Measurements from ENCODE around the gene NR1D2.
A peak's percentile ranks its signal among the peaks of the same experiment; 100 is the strongest.

The NR1D2 gene

DNA sequence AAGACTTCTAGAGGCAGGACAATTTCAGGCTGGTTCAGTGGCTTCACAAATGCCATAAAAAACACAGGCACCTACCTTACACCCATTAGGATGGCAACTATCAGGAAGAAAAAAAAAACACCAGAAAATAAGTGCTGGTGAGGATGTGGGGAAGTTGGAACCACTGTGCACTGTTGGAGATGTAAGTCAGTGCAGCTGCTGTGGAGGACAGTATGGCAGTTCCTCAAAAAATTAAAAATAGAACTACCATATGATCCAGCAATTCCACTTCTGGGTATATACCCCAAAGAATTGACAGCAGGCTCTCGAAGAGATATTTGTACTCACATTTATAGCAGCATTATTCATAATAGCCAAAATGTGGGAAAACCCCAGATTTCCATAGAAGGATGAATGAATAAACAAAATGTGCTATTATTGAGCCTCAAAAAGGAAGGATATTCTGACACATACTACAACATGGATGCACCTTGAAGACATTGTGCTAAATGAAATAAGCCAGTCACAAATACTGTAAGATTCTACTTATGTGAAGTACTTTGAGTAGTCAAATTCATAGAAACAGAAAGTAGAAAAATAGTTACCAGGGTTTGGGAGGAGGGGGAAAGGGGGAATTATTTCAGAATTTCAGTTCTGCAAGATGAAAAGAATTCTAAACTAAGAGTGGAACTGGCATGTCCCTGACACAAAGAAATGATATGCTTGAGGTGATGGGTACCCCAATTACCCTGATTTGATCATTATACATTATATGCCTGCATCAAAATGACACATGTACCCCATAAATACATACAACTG, 40.9 kb downstream of the NR1D2 start:
- Histone ChIP-seq H3K27ac (ENCODE audit: low read depth, low read length, severe bottlenecking) (no peak overlapping the region), H3K4me3 (ENCODE audit: extremely low read depth, insufficient read depth, low read length, poor library complexity, severe bottlenecking) (no peak overlapping the region), H3K9me3 (ENCODE audit: control insufficient read depth, low read length) (no peaks in the 10 kb centered on the region), H3K36me3 (ENCODE audit: control insufficient read depth, insufficient read depth, low read length) (no peaks in the 10 kb centered on the region), H3K4me1 (ENCODE audit: control insufficient read depth, insufficient read depth, low read length, poor library complexity, severe bottlenecking) (peaks cover 5% of the 10 kb centered on the region)
- no CpG with 5 or more reads among the region's 1 CpG for WGBS, 2 experiments (ENCODE audit: insufficient coverage in 2 of 2)

DNA sequence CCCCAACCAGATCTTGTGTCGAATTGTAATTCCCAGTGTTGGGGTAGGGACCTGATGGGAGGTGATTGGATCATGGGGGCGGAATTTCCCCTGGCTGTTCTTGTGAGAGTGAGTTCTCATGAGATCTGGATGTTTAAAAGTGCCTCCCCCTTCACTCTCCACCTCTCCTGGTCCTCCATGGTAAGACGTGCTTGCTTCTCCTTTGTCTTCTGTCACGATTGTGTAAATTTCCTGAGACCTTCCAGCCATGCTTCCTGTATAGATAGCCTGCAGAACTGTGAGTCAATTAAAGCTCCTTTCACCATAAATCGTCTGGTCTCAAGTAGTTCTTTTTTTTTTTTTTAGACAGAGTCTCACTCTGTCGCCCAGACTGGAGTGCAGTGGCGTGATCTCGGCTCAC, 42.3 kb downstream of the NR1D2 start:
- no peaks in the 10 kb centered on the region for H3K36me3 ChIP-seq (ENCODE audit: control insufficient read depth, insufficient read depth, low read length)
- 84 to 94% methylated on average over 2 to 4 of the region's 8 CpGs for WGBS, 2 experiments (ENCODE audit: insufficient coverage in 2 of 2)
- H3K9me3 ChIP-seq (ENCODE audit: control insufficient read depth, low read length): no peaks in the 10 kb centered on the region
- H3K4me3 ChIP-seq (ENCODE audit: extremely low read depth, insufficient read depth, low read length, poor library complexity, severe bottlenecking): no peak overlapping the region
- peak overlapping the region; percentile 39 for H3K27ac ChIP-seq (ENCODE audit: low read depth, low read length, severe bottlenecking)
- H3K4me1 ChIP-seq (ENCODE audit: control insufficient read depth, insufficient read depth, low read length, poor library complexity, severe bottlenecking): peaks cover 16% of the 10 kb centered on the region

DNA sequence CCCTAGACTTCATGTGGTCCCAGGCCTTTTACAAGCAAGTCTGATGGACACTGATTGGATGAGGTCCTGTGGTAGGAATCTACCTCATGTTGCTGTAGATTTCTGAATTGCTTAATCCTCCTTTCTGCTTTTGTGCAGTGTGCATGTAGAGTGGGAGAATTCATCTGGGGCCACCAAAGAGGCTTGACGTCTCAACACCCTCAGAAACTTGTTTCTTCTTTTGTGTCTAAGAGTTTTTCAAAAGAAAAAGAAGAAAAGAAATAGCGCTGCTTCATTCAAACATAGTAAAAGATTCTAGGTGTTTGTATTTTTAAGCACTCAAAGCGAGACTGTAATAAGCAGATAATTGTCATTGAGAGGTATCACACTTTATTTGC, 46.2 kb downstream of the NR1D2 start:
- Histone ChIP-seq H3K4me3 (ENCODE audit: extremely low read depth, insufficient read depth, low read length, poor library complexity, severe bottlenecking) (no peak overlapping the region), H3K27ac (ENCODE audit: low read depth, low read length, severe bottlenecking) (peak overlapping the region; percentile 95), H3K36me3 (ENCODE audit: control insufficient read depth, insufficient read depth, low read length) (no peaks in the 10 kb centered on the region), H3K9me3 (ENCODE audit: control insufficient read depth, low read length) (no peaks in the 10 kb centered on the region), H3K4me1 (ENCODE audit: control insufficient read depth, insufficient read depth, low read length, poor library complexity, severe bottlenecking) (peaks cover 22% of the 10 kb centered on the region)
- 82% methylated on average over 2 of the region's 3 CpGs; no CpG with 5 or more reads in 1 of the 2 experiments for WGBS, 2 experiments (ENCODE audit: insufficient coverage in 2 of 2)

DNA sequence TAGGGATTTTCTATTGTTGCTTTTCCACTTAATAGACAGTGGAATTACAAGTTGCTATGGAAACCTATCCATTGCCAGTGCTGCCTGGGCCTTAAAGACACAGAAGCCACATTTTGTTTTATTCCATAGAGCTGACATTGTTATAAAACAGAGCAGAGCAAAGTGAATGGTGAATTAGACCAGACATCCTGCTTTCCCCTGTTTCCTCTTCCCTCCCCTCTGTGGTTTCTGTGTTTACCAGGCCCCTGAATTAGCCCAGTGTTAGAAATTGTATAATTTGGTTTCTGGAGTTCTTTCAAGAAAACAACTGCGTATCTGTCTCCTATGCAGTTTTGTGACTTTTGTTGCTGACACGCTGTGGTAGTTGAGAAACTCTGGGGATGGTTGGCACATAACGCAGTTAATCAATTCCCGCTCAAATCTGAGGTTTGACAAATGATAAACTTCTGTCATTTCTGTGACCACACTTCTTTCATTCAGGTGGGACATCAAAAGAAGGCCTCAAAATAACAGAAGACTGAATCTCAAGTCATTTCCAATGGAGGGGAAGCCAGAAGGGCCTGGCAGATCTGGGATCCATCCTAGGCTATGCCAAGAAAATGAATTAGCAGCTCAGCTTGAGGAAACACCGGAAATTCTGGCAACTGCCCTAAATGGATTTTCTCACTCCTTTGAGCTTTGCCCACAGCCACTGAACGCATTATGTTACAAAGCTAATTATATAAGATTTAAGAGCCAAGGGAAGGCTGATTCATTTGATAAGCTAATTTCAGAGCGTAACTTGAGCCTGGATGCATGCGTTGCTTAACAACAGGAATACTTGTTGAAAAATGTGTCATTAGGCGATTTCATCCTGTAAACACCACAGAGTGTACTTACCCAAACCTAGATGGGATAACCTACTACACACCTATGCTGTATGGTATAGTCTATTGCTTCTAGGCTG, 46.9 kb downstream of the NR1D2 start:
- peaks cover 22% of the 10 kb centered on the region for H3K4me1 ChIP-seq (ENCODE audit: control insufficient read depth, insufficient read depth, low read length, poor library complexity, severe bottlenecking)
- no peaks in the 10 kb centered on the region for H3K36me3 ChIP-seq (ENCODE audit: control insufficient read depth, insufficient read depth, low read length)
- no peak overlapping the region for H3K4me3 ChIP-seq (ENCODE audit: extremely low read depth, insufficient read depth, low read length, poor library complexity, severe bottlenecking)
- peak overlapping the region; percentile 95 for H3K27ac ChIP-seq (ENCODE audit: low read depth, low read length, severe bottlenecking)
- 93 to 94% methylated on average over 4 to 5 of the region's 9 CpGs for WGBS, 2 experiments (ENCODE audit: insufficient coverage in 2 of 2)
- no peaks in the 10 kb centered on the region for H3K9me3 ChIP-seq (ENCODE audit: control insufficient read depth, low read length)

DNA sequence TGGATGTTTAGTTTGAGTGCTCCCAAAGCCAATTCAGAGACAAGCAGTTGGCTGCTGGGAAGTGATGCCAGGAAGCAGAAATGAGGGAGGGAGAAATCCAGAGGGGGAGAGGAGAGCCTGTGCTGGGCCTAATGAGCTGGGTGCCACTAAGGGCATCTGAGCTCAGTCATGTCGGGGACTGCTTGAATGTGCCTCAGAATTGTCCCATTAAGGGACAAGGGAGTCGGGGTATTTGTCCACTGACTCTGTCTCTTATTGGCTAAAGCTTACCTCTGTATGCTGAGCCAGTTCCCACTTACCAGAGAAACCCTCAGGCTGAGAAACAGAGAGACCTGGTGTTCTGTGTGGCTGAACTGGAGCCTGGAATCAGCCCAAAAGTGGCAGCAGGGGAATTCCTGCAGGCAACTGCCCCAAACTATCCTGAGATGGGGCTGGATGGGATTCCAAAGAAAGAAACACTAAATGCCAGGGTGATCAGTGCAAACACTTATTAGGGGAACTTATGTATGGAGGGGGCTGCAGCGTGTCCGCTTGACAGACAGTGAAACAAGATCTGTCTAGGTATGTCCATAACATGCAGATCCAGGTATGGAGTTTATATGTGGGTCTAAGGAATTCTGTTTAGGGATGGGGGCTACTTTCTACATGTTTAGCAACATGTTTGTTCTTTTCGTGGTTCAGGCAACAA, 48.6 kb downstream of the NR1D2 start:
- Histone ChIP-seq H3K9me3 (ENCODE audit: control insufficient read depth, low read length) (no peaks in the 10 kb centered on the region), H3K36me3 (ENCODE audit: control insufficient read depth, insufficient read depth, low read length) (no peaks in the 10 kb centered on the region), H3K4me3 (ENCODE audit: extremely low read depth, insufficient read depth, low read length, poor library complexity, severe bottlenecking) (no peak overlapping the region), H3K4me1 (ENCODE audit: control insufficient read depth, insufficient read depth, low read length, poor library complexity, severe bottlenecking) (peaks cover 22% of the 10 kb centered on the region), H3K27ac (ENCODE audit: low read depth, low read length, severe bottlenecking) (no peak overlapping the region)
- 93 to 95% methylated on average over 4 to 5 of the region's 5 CpGs for WGBS, 2 experiments (ENCODE audit: insufficient coverage in 2 of 2)

DNA sequence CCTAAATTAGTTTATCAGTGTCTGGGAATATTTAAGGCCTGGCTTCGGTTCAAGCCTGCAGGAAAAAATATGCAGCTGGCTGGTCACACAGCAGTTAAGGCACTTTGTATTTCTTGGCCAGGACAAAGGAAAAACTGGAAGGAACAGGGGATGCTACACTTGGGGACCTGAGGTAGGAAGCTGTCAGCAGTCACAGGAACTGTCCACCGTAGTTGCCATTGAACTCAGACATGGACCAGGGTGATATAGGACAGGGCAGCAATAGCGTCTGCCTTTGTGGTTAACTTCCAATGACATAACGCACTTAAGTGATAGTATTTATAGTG, 49.1 kb downstream of the NR1D2 start:
- Histone ChIP-seq H3K27ac (ENCODE audit: low read depth, low read length, severe bottlenecking) (no peak overlapping the region), H3K9me3 (ENCODE audit: control insufficient read depth, low read length) (no peaks in the 10 kb centered on the region), H3K4me3 (ENCODE audit: extremely low read depth, insufficient read depth, low read length, poor library complexity, severe bottlenecking) (no peak overlapping the region), H3K4me1 (ENCODE audit: control insufficient read depth, insufficient read depth, low read length, poor library complexity, severe bottlenecking) (peaks cover 22% of the 10 kb centered on the region), H3K36me3 (ENCODE audit: control insufficient read depth, insufficient read depth, low read length) (no peaks in the 10 kb centered on the region)
- 95 to 96% methylated on average over 4 of the region's 4 CpGs for WGBS, 2 experiments (ENCODE audit: insufficient coverage in 2 of 2)

DNA sequence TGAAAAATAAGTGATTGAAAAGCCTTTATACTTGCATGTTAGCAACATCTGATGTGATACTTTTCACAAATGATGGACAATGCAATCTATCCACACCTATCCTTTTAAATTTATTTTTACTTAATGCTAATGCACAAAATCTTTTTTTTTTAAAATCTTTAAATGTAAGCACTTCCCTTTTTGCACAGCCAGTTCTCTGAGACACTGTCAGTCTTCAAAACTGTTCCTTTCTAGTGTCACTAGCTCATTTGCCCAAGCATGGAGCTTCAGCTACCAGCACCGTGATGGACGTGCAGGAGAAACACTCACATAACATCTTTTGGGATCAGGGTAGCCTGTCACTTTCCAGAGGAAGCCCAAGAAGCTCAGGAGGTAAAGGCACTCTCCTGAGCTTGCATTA, 50.1 kb downstream of the NR1D2 start:
- no peak overlapping the region for H3K27ac ChIP-seq (ENCODE audit: low read depth, low read length, severe bottlenecking)
- H3K4me1 ChIP-seq (ENCODE audit: control insufficient read depth, insufficient read depth, low read length, poor library complexity, severe bottlenecking): peaks cover 22% of the 10 kb centered on the region
- no peaks in the 10 kb centered on the region for H3K36me3 ChIP-seq (ENCODE audit: control insufficient read depth, insufficient read depth, low read length)
- WGBS, 2 experiments (ENCODE audit: insufficient coverage in 2 of 2): 94 to 95% methylated on average over 2 of the region's 2 CpGs
- H3K4me3 ChIP-seq (ENCODE audit: extremely low read depth, insufficient read depth, low read length, poor library complexity, severe bottlenecking): no peak overlapping the region
- H3K9me3 ChIP-seq (ENCODE audit: control insufficient read depth, low read length): no peaks in the 10 kb centered on the region

DNA sequence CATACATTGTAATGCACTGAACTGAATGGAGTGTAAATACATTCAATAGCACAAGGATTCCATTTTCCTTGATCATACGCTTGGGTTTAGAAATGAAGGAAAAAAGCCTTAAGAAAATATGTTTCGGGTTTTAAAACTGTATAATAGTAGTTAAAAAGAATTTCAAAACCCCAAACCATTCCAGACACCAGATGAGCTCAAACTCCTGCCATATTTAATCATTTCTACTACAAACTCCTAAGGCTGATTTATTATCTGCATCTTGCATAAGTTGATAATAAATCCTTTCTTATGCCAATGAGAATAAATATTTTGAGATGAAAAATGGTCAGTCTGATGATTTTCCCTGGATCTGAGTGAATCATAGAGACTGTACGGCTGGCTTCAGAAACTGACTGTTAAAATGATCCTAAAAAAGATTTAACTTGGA, 51.0 kb downstream of the NR1D2 start:
- H3K27ac ChIP-seq (ENCODE audit: low read depth, low read length, severe bottlenecking): no peak overlapping the region
- H3K36me3 ChIP-seq (ENCODE audit: control insufficient read depth, insufficient read depth, low read length): no peaks in the 10 kb centered on the region
- H3K4me3 ChIP-seq (ENCODE audit: extremely low read depth, insufficient read depth, low read length, poor library complexity, severe bottlenecking): no peak overlapping the region
- WGBS, 2 experiments (ENCODE audit: insufficient coverage in 2 of 2): 100% methylated on average over 1 of the region's 3 CpGs; no CpG with 5 or more reads in 1 of the 2 experiments
- no peaks in the 10 kb centered on the region for H3K9me3 ChIP-seq (ENCODE audit: control insufficient read depth, low read length)
- H3K4me1 ChIP-seq (ENCODE audit: control insufficient read depth, insufficient read depth, low read length, poor library complexity, severe bottlenecking): peaks cover 18% of the 10 kb centered on the region

DNA sequence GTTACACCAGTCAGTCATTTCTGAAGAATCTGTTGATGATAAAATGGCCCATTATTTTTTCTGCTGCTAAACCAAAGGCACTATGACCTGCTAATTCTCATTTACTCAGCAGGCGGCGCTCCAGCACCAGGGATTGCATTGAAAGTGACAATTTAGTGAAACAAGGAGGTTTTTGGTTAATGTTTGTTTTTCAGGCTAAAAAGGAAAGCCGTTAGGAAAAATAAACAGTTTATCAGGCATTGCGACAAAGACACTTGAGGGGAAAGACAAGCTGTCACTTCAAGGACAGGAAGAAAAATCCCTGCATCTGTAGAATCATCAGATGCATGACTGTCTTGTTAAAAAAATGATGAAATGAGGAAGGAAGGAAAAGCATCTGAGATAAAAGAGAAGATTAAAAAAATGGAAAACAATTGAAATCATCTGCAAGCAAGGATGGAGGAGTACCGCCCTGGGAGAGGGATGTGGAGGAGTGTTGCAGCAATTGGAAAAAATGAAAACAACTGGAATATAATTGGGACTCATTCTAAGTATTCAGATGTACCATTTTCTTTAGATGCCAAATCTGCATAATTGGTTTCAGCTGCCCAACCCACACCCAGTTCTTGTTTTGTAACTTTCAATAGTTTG, 54.0 kb downstream of the NR1D2 start:
- no peak overlapping the region for H3K27ac ChIP-seq (ENCODE audit: low read depth, low read length, severe bottlenecking)
- 29 to 48% methylated on average over 3 of the region's 5 CpGs for WGBS, 2 experiments (ENCODE audit: insufficient coverage in 2 of 2)
- H3K36me3 ChIP-seq (ENCODE audit: control insufficient read depth, insufficient read depth, low read length): no peaks in the 10 kb centered on the region
- no peaks in the 10 kb centered on the region for H3K9me3 ChIP-seq (ENCODE audit: control insufficient read depth, low read length)
- no peaks in the 10 kb centered on the region for H3K4me1 ChIP-seq (ENCODE audit: control insufficient read depth, insufficient read depth, low read length, poor library complexity, severe bottlenecking)
- no peak overlapping the region for H3K4me3 ChIP-seq (ENCODE audit: extremely low read depth, insufficient read depth, low read length, poor library complexity, severe bottlenecking)

DNA sequence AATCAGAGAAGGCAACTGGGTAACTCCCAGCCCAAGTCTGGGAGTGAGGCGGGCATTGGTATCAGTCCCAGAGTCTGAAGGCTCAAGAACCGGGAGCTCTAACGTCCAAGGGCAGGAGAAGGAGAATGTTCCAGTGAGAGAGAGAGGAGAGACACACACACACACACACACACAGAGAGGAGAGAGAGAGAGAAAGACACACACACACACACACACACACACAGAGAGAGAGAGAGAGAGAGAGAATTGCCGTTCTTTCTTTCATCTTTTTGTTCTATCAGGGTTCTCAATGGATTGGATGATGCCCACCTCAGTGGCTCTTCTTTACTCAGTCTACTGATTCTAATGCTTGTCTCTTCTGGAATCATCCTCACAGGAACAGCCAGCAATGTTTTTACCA, 57.0 kb downstream of the NR1D2 start:
- 83% methylated on average over 1 to 2 of the region's 4 CpGs for WGBS, 2 experiments (ENCODE audit: insufficient coverage in 2 of 2)
- H3K36me3 ChIP-seq (ENCODE audit: control insufficient read depth, insufficient read depth, low read length): no peaks in the 10 kb centered on the region
- no peak overlapping the region for H3K4me3 ChIP-seq (ENCODE audit: extremely low read depth, insufficient read depth, low read length, poor library complexity, severe bottlenecking)
- H3K9me3 ChIP-seq (ENCODE audit: control insufficient read depth, low read length): no peaks in the 10 kb centered on the region
- no peaks in the 10 kb centered on the region for H3K4me1 ChIP-seq (ENCODE audit: control insufficient read depth, insufficient read depth, low read length, poor library complexity, severe bottlenecking)
- no peak overlapping the region for H3K27ac ChIP-seq (ENCODE audit: low read depth, low read length, severe bottlenecking)

Data from mesodermal cell (in vitro differentiated cells).